Endothelial cell of umbilical vein (primary cell): ENCODE results near the gene EEIG1. TPM values are rescaled to one million over a fixed set of nuclear protein-coding genes. Genes with fewer than 3 reads are reported as not detected.

ENCODE experiments used
- BruUV-seq: library from RNA; stranded (reverse); fragments of 400-500 nt; replicated peaks from 2 replicates; lab custom pipeline; 2021; lab: Mats Ljungman, UMichigan
- CTCF ChIA-PET: fragments of 300-600, 350-600 bp; sonication (Branson Sonifier 250); formaldehyde crosslinking; loops from one replicate; lab custom pipeline; 2021; ENCODE audit warnings: antibody characterized with exemption, inconsistent platforms; lab: Charles Lee
- POLR2A ChIA-PET: fragments of 300-600, 350-600 bp; sonication (Branson Sonifier 250); formaldehyde crosslinking; loops from one replicate; lab custom pipeline; 2021; ENCODE audit warnings: antibody characterized with exemption, inconsistent platforms; lab: Charles Lee
- DNase-seq: peaks from one replicate; pipeline ENCODE4 v3.0.0-alpha.2; 2011; ENCODE audit warnings: low read depth, low spot score
- FAIRE-seq: peaks from 2 replicates; lab custom pipeline; 2011; peaks lifted over from hg19 to GRCh38; lab: Jason Lieb, UNC
- H2AFZ ChIP-seq: 2 replicates; pipeline ENCODE4 v1.6.0; 2012; ENCODE audit warnings: low read depth, low read length, control low read depth, inconsistent platforms
- H3K27ac ChIP-seq: 2 replicates; pipeline ENCODE4 v1.5.1; 2011; ENCODE audit warnings: low read depth, mild to moderate bottlenecking, control low read depth, low read length, moderate library complexity; ENCODE audit not compliant: insufficient read depth
- H3K27me3 ChIP-seq, 2 experiments: 2 replicates each; pipeline versions ENCODE4 v1.6.0 to v1.6.1; 2011; ENCODE audit warnings: low read length in 2 of 2, mixed read lengths in 1 of 2; ENCODE audit not compliant: control insufficient read depth in 2 of 2, insufficient read depth in 2 of 2
- H3K36me3 ChIP-seq, 2 experiments: 2 replicates in 1 of 2; 3 replicates in 1 of 2; pipeline ENCODE4 v1.5.1; 2011; ENCODE audit warnings: low read length in 2 of 2, mild to moderate bottlenecking in 1 of 2, moderate library complexity in 1 of 2; ENCODE audit not compliant: control insufficient read depth in 2 of 2, insufficient read depth in 2 of 2; ENCODE audit errors: extremely low read depth in 1 of 2
- H3K4me1 ChIP-seq: 3 replicates; pipeline ENCODE4 v1.5.1; 2011; ENCODE audit warnings: mild to moderate bottlenecking, low read length; ENCODE audit not compliant: control insufficient read depth, insufficient read depth; ENCODE audit errors: extremely low read depth
- H3K4me2 ChIP-seq: 2 replicates; pipeline ENCODE4 v1.6.1; 2011; ENCODE audit warnings: low read length, control low read depth, mixed read lengths; ENCODE audit not compliant: insufficient read depth
- H3K4me3 ChIP-seq, 3 experiments: fragments of 200-600 bp in 1 of 3; sonication (generic), shearing (Covaris generic) in 1 of 3; replicated peaks in 1 of 3; 2 replicates each; pipeline ENCODE4 v1.5.1; 2011 to 2016; ENCODE audit warnings: control low read depth in 3 of 3, low read length in 3 of 3, mild to moderate bottlenecking in 2 of 3, inconsistent platforms in 1 of 3, low read depth in 1 of 3, moderate library complexity in 1 of 3; ENCODE audit not compliant: insufficient read depth in 1 of 3
- H3K79me2 ChIP-seq: 2 replicates; pipeline ENCODE4 v1.6.0; 2012; ENCODE audit warnings: low read length, inconsistent platforms; ENCODE audit not compliant: control insufficient read depth, insufficient read depth
- H3K9ac ChIP-seq: replicated peaks from 2 replicates; pipeline ENCODE3; 2011; ENCODE audit warnings: low read length, control low read depth; ENCODE audit not compliant: insufficient read depth; ENCODE audit errors: extremely low read depth
- H3K9me1 ChIP-seq: replicated peaks from 3 replicates; pipeline ENCODE4 v1.6.0; 2011; ENCODE audit warnings: mild to moderate bottlenecking, low read length; ENCODE audit not compliant: control insufficient read depth, insufficient read depth; ENCODE audit errors: extremely low read depth
- H3K9me3 ChIP-seq: replicated peaks from 2 replicates; pipeline ENCODE4 v1.5.1; 2012; ENCODE audit warnings: low read length, inconsistent platforms; ENCODE audit not compliant: control insufficient read depth, insufficient read depth
- H4K20me1 ChIP-seq: replicated peaks from 2 replicates; pipeline ENCODE3; 2011; ENCODE audit warnings: mild to moderate bottlenecking, low read length; ENCODE audit not compliant: control insufficient read depth, insufficient read depth; ENCODE audit errors: extremely low read depth
- CTCF ChIP-seq, 2 donors: IDR thresholded peaks; 1 replicate in 1 of 2; 2 replicates in 1 of 2; pipeline ENCODE4 v1.5.1; 2011; ENCODE audit warnings: low read length in 2 of 2, mild to moderate bottlenecking in 2 of 2, moderate library complexity in 2 of 2, control low read depth in 1 of 2, inconsistent platforms in 1 of 2, low read depth in 1 of 2; ENCODE audit not compliant: insufficient read depth in 1 of 2; ENCODE audit errors: extremely low read depth in 1 of 2
- EZH2 ChIP-seq: IDR thresholded peaks from 2 replicates; pipeline ENCODE4 v1.6.1; 2012; ENCODE audit warnings: borderline replicate concordance, low read depth, mild to moderate bottlenecking, moderate library complexity, low read length, inconsistent platforms; ENCODE audit not compliant: severe bottlenecking
- FOS ChIP-seq: IDR thresholded peaks from 2 replicates; pipeline ENCODE4 v1.6.1; 2011; ENCODE audit warnings: mild to moderate bottlenecking, low read length, moderate library complexity, borderline replicate concordance; ENCODE audit not compliant: insufficient read depth
- GATA2 ChIP-seq: IDR thresholded peaks from 2 replicates; pipeline ENCODE4 v1.7.0; 2011; ENCODE audit warnings: low read depth, mild to moderate bottlenecking, moderate library complexity, mixed read lengths, low read length; ENCODE audit not compliant: insufficient read length, insufficient read depth
- JUN ChIP-seq: IDR thresholded peaks from 2 replicates; pipeline ENCODE4 v1.6.1; 2011; ENCODE audit warnings: borderline replicate concordance, low read depth; ENCODE audit not compliant: insufficient read length, insufficient read depth
- MAX ChIP-seq: IDR thresholded peaks from 2 replicates; pipeline ENCODE4 v1.6.1; 2011; ENCODE audit not compliant: insufficient read depth, insufficient read length
- MYC ChIP-seq: IDR thresholded peaks from one replicate; pipeline ENCODE4 v1.6.1; 2011; ENCODE audit warnings: mild to moderate bottlenecking, low read depth, low read length
- POLR2A ChIP-seq: IDR thresholded peaks from 2 replicates; pipeline ENCODE4 v1.6.1; 2012; ENCODE audit warnings: low read depth, mild to moderate bottlenecking, control low read depth, low read length
- POLR2AphosphoS5 ChIP-seq: IDR thresholded peaks from 2 replicates; pipeline ENCODE4 v1.6.1; 2012; ENCODE audit warnings: low read depth, mild to moderate bottlenecking, control low read depth, low read length, moderate library complexity; ENCODE audit not compliant: insufficient read depth
- dilution Hi-C: fragments of 300-500 bp; cut with MboI; formaldehyde crosslinking; loops from one replicate; pipeline ENCODE4 v1.15.0; 2019; ENCODE audit warnings: low sequenced_read_pairs; ENCODE audit not compliant: extremely low pct_ligation_motif_present
- intact Hi-C: fragments of 100-400 bp; cut with micrococcal nuclease; formaldehyde crosslinking; loops from one replicate; pipeline ENCODE4 v1.10.0; 2022
- polyA plus RNA-seq, 4 experiments: library from polyadenylated mRNA; depleted of rRNA in 3 of 4; stranded (reverse) in 3 of 4; unstranded in 1 of 4; fragments of >200 nt; gene quantifications; 2 replicates each; pipeline versions ENCODE4 v1.2.1 to v1.2.3, GENCODE V29; 2011 to 2012; ENCODE audit warnings: missing spikeins in 1 of 4
- total RNA-seq: library from RNA; stranded (reverse); gene quantifications from 2 replicates; pipeline ENCODE4 v1.2.3, GENCODE V29; 2021

EEIG1 gene
- total and polyA plus RNA-seq, 2 donors (not counting 3 experiments of a cell fraction or from before 2014, with no cell fraction given), result 8.4 to 19.0 TPM

GRCh38 chr9:127979333-127980059, 1.3 kb downstream of the EEIG1 start:
- Histone ChIP-seq H3K4me2 (peak overlapping the region; percentile 56), H3K36me3 (no peaks in the 10 kb centered on the region), H3K27ac (no peak overlapping the region), H3K79me2 (peaks cover 17% of the 10 kb centered on the region), H3K4me3 (peak overlapping the region; percentile 26 to 61 (median 61)), H3K9ac (peak overlapping the region; percentile 27), H3K27me3 (no peaks in the 10 kb centered on the region), H3K4me1 (peaks cover 22% of the 10 kb centered on the region), H3K9me1 (no peaks in the 10 kb centered on the region), H3K9me3 (no peaks in the 10 kb centered on the region), H2AFZ (no peak overlapping the region), H4K20me1 (no peaks in the 10 kb centered on the region)
- intact Hi-C loops, result loop anchor here (1.0 to 2.0 kb wide), 3 partner anchors 15 to 56 kb away; no protein-coding TSS in a partner anchor
- ChIA-PET CTCF (interaction anchor here (1.3 to 10.3 kb wide), 4 partner anchors 12 to 55 kb away, joined by 4 to 71 read pairs (median 4); no protein-coding TSS in a partner anchor), POLR2A (interaction anchor here (0.6 kb wide), 1 partner anchor 11 kb away, joined by 4 read pairs; no protein-coding TSS in a partner anchor)
- dilution Hi-C loops, result no loop called here
- TF ChIP-seq POLR2AphosphoS5 (no peak), MYC (no peak), POLR2A (no peak), FOS (no peak), MAX (no peak), EZH2 (no peak), GATA2 (no peak), JUN (no peak), CTCF (IDR thresholded peaks at IDR 0.05; ENCODE audit: extremely low read depth in 1 of 2, insufficient read depth in 1 of 2, low read depth in 1 of 2, low read length in 2 of 2) (no peak)
- no TSS peak for BruUV-seq
- FAIRE-seq (peak; percentile 26), DNase-seq (peak; percentile 51)
